Astrocyte of the cerebellum (primary cell): Measurements from ENCODE around the gene CD164.

Experiments
- DNase-seq: peaks from one replicate; pipeline ENCODE4 v3.0.0-alpha.2; 2011; ENCODE audit warnings: low read depth
- H3K4me3 ChIP-seq: 2 replicates; pipeline ENCODE4 v1.5.1; 2011; ENCODE audit warnings: mild to moderate bottlenecking, low read depth, low read length, moderate library complexity
- CTCF ChIP-seq: IDR thresholded peaks from 2 replicates; pipeline ENCODE4 v1.5.1; 2012; ENCODE audit warnings: low read length, low read depth, moderate library complexity, mild to moderate bottlenecking; ENCODE audit errors: missing control alignments
- in situ Hi-C: cut with HindIII; loops from 2 replicates; pipeline ENCODE4 v1.10.0; 2017; ENCODE audit warnings: low sequenced_read_pairs

CD164 gene

GRCh38 chr6:109393157-109393885 is 11.1 kb upstream of the CD164 start:
- TF ChIP-seq CTCF, result no peak
- no peak for DNase-seq
- H3K4me3 ChIP-seq, result no peak overlapping the region
- in situ Hi-C loops, result no loop called here

DNA sequence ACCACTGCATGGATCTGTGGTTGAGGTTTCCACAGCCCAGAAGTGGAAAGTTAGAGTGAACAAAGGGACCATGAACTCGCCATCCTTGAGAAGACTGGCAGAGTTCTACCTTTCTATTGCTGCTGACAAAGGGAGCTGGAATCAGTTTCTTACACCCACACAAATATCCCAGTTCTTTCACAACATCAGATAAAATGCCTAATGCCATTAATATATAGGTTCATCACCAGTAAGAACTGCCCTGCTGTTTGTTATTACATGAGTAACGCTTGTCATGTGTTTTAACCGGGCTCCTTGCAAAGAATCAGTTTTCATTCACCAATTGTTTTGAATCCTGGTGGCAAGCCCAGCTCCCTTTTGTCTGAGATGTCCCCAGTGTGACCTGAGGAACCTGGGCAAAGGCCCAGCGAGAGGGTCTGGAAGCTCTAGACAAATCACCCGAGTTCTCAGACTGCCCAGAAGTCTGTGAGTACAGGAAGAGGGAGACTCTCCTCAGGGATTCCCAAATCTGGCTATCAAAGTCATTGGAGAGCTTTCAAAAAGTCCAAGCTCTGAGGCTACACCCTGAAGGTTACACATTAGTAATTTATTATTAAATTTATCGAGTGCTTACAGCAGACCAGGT is 7.5 kb upstream of the CD164 start:
- H3K4me3 ChIP-seq, result no peak overlapping the region
- no peak for DNase-seq
- TF ChIP-seq CTCF, result no peak
- in situ Hi-C loops, result no loop called here

GRCh38 chr6:109388265-109388664 is 6.0 kb upstream of the CD164 start:
- DNase-seq, result no peak
- no peak overlapping the region for H3K4me3 ChIP-seq
- in situ Hi-C loops, result no loop called here
- TF ChIP-seq CTCF, result no peak

GRCh38 chr6:109383438-109383940 is 1.2 kb upstream of the CD164 start:
- H3K4me3 ChIP-seq, result peak overlapping the region; percentile 84
- DNase-seq, result no peak
- TF ChIP-seq CTCF, result no peak
- in situ Hi-C loops, result no loop called here

GRCh38 chr6:109382576-109383437 is 540 bp upstream of the CD164 start:
- peak; percentile 86 for DNase-seq
- peak overlapping the region; percentile 84 for H3K4me3 ChIP-seq
- in situ Hi-C loops, result no loop called here
- TF ChIP-seq CTCF, result peak; percentile 47

GRCh38 chr6:109381061-109381746 is 1.1 kb downstream of the CD164 start:
- in situ Hi-C loops, result no loop called here
- H3K4me3 ChIP-seq, result peak overlapping the region; percentile 84
- no peak for DNase-seq
- TF ChIP-seq CTCF, result no peak
